NT2/D1 (cell line): ENCODE results near the gene CDH4.

ENCODE experiments used
- YY1 ChIP-seq: IDR thresholded peaks from 2 replicates; pipeline ENCODE4 v1.6.1; 2011; ENCODE audit not compliant: insufficient read length, insufficient read depth
- ZNF274 ChIP-seq: IDR thresholded peaks from 2 replicates; pipeline ENCODE4 v1.6.1; 2011; ENCODE audit warnings: mild to moderate bottlenecking, low read depth, low read length

- TF ChIP-seq ZNF274 (no peak), YY1 (no peak)
Observed at GRCh38 chr20:61737812-61738443, 485.9 kb downstream of the CDH4 start.
